ENCODE results near the gene GSTK1.

- TF ChIP-seq POLR2A (IDR thresholded peaks at IDR 0.05) (no peak), CTCF (IDR thresholded peaks at IDR 0.05) (peak in 2 of 4 experiments; percentile 20 to 32)
Measured at GRCh38 chr7:143299840-143300239, 36.6 kb downstream of the GSTK1 start.

Data from uterus (tissue), 2 donors.